CD4-positive, alpha-beta T cell (primary cell): Measurements from ENCODE around the gene HTR2A. TPM values are rescaled to one million over a fixed set of nuclear protein-coding genes. Genes with fewer than 3 reads are reported as not detected.

ENCODE experiments used
- ATAC-seq: fragments of 200-7000 bp; cut with Tn5 transposase; one replicate; pipeline ENCODE4 v1.10.0; 2022; ENCODE audit warnings: mild to moderate bottlenecking; ENCODE audit not compliant: poor library complexity
- CTCF ChIA-PET: fragments of 350-600 bp; sonication (Branson Sonifier 250); formaldehyde crosslinking; loops from one replicate; lab custom pipeline; 2021; ENCODE audit warnings: antibody characterized with exemption, inconsistent platforms; lab: Charles Lee
- POLR2A ChIA-PET: fragments of 350-600 bp; sonication (Branson Sonifier 250); formaldehyde crosslinking; loops from one replicate; lab custom pipeline; 2021; ENCODE audit warnings: antibody characterized with exemption, inconsistent platforms; lab: Charles Lee
- DNase-seq, 14 experiments: peaks; one replicate each; pipeline ENCODE4 v3.0.0-alpha.2; 2013 to 2020; ENCODE audit warnings: mixed read lengths in 2 of 14
- H3K27ac ChIP-seq, 2 donors: one replicate each; pipeline versions ENCODE4 v1.5.1 to v1.7.0; 2013; ENCODE audit warnings: low read length in 2 of 2, low read depth in 1 of 2, mild to moderate bottlenecking in 1 of 2
- H3K27me3 ChIP-seq, 2 experiments: 1 replicate in 1 of 2; 2 replicates in 1 of 2; pipeline versions ENCODE4 v1.6.1 to v1.7.0; 2013; ENCODE audit warnings: low read length in 2 of 2, control low read depth in 1 of 2, mild to moderate bottlenecking in 1 of 2, moderate library complexity in 1 of 2; ENCODE audit not compliant: insufficient read depth in 2 of 2, control insufficient read depth in 1 of 2
- H3K36me3 ChIP-seq: one replicate; pipeline ENCODE4 v1.6.1; 2013; ENCODE audit warnings: low read length, control low read depth; ENCODE audit not compliant: insufficient read depth
- H3K4me1 ChIP-seq: one replicate; pipeline ENCODE4 v1.6.1; 2013; ENCODE audit warnings: low read length, control low read depth; ENCODE audit not compliant: insufficient read depth
- H3K4me3 ChIP-seq: one replicate; pipeline ENCODE4 v1.5.1; 2013; ENCODE audit warnings: mild to moderate bottlenecking, low read length, moderate library complexity
- H3K9me3 ChIP-seq, 2 experiments: 1 replicate in 1 of 2; 2 replicates in 1 of 2; pipeline versions ENCODE4 v1.6.1 to v1.7.0; 2013; ENCODE audit warnings: low read length in 2 of 2, mild to moderate bottlenecking in 2 of 2, control low read depth in 1 of 2, moderate library complexity in 1 of 2; ENCODE audit not compliant: control insufficient read depth in 1 of 2, insufficient read depth in 1 of 2
- H3K27ac Mint-ChIP-seq: one replicate; pipeline ENCODE4 v1.8.0; 2020; ENCODE audit warnings: mixed read lengths
- H3K27me3 Mint-ChIP-seq: one replicate; pipeline ENCODE4 v1.8.0; 2021; ENCODE audit warnings: mixed read lengths
- H3K36me3 Mint-ChIP-seq: one replicate; pipeline ENCODE4 v1.8.0; 2021; ENCODE audit warnings: low read depth, mixed read lengths
- H3K4me1 Mint-ChIP-seq: one replicate; pipeline ENCODE4 v1.8.0; 2021; ENCODE audit warnings: low read depth, mixed read lengths
- H3K4me3 Mint-ChIP-seq: one replicate; pipeline ENCODE4 v1.8.0; 2020; ENCODE audit warnings: mild to moderate bottlenecking, mixed read lengths
- H3K9me3 Mint-ChIP-seq: one replicate; pipeline ENCODE4 v1.8.0; 2020; ENCODE audit warnings: mixed read lengths
- CTCF ChIP-seq: fragments of 200-600 bp; IDR thresholded peaks from one replicate; pipeline ENCODE4 v1.8.0; 2022; ENCODE audit warnings: antibody characterized with exemption, mild to moderate bottlenecking
- intact Hi-C, 2 experiments: fragments of 100-400 bp; cut with DNase I in 1 of 2; cut with micrococcal nuclease in 1 of 2; formaldehyde crosslinking; loops; one replicate each; pipeline versions ENCODE4 v1.15.1 to v1.9.0; 2023 to 2025; cut with DNase I, micrococcal nuclease
- total RNA-seq, 174 experiments: library from RNA in 2 of 174; stranded (reverse) in 2 of 174; gene quantifications; one replicate each; pipeline ENCODE4 v1.2.3 and lab custom pipeline; 2021 to 2026

The HTR2A gene
- total RNA-seq, 2 experiments from 2014 or later: not detected

DNA sequence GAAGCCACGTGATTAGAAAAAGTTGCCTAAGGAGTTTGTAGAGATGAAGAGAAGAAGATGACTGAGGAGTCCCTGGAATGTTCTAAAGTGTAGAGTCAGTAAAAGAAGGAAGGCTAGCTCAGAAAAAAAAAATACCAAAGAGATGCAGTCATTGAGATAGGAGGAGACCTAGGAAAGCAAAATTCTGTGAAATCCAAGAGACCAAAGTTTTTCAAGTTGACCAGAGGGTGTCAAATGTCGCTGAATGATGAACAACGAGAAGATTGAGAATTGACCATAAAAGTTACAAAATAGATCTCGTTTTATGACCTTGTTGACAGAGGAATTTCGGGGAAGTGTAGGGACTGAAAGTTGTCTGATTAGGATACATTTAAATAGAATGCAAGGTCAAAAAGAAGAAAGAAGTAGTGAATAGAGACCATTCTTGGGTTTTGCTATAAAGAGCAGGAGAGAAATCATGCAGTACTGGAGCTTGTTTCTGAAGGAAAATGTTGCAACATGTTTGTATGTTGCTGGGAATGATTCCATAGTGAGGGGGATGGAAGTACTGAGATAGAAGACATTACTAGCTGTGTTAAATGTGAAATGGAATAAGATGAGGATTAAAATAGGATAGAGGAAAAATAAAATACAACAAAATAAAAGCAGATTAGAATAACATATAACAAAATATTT lies 30.2 kb upstream of the HTR2A start:
- Mint-ChIP-seq H3K27ac (no peak overlapping the region), H3K9me3 (no peaks in the 10 kb centered on the region), H3K4me3 (no peak overlapping the region), H3K36me3 (no peaks in the 10 kb centered on the region), H3K27me3 (peaks cover 32% of the 10 kb centered on the region), H3K4me1 (no peaks in the 10 kb centered on the region)
- Histone ChIP-seq H3K4me3 (no peak overlapping the region), H3K9me3 (no peaks in the 10 kb centered on the region), H3K27ac (no peak overlapping the region), H3K4me1 (no peaks in the 10 kb centered on the region), H3K36me3 (no peaks in the 10 kb centered on the region), H3K27me3 (peaks cover 0 to 6% of the 10 kb centered on the region in 2 experiments)
- TF ChIP-seq CTCF: no peak
- CTCF ChIA-PET: no interaction called here
- intact Hi-C loops: no loop called here
- POLR2A ChIA-PET: no interaction called here
- ATAC-seq (no peak), DNase-seq (no peak)

DNA sequence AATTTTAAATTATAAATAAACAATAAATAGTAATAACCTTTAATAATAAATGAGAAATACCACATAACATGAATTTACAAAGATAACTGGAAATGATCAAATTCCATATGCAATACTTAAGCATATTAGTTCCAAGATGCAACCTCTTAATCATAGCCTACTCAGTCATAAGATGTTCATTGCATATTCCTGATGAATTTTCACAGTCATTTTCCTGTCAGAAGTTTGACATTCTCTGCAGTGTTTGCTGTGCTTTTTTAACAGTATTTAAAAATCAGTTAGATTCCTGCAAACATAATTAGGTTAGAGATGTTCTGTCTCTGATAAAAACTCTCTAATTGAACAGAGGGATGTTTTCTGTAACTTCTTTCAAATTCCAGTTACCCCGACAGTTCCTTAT lies 28.6 kb upstream of the HTR2A start:
- Mint-ChIP-seq H3K4me1 (no peaks in the 10 kb centered on the region), H3K27ac (no peak overlapping the region), H3K36me3 (no peaks in the 10 kb centered on the region), H3K9me3 (no peaks in the 10 kb centered on the region), H3K27me3 (peaks cover 20% of the 10 kb centered on the region), H3K4me3 (no peak overlapping the region)
- DNase-seq (no peak), ATAC-seq (no peak)
- Histone ChIP-seq H3K4me3 (no peak overlapping the region), H3K27ac (no peak overlapping the region), H3K27me3 (peaks cover 0 to 6% of the 10 kb centered on the region in 2 experiments), H3K36me3 (no peaks in the 10 kb centered on the region), H3K4me1 (no peaks in the 10 kb centered on the region), H3K9me3 (peaks cover 0 to 5% of the 10 kb centered on the region in 2 experiments)
- intact Hi-C loops: no loop called here
- POLR2A ChIA-PET: no interaction called here
- no peak for TF ChIP-seq CTCF
- CTCF ChIA-PET: no interaction called here

- no peaks in the 10 kb centered on the region for H3K9me3 ChIP-seq
- ATAC-seq (no peak), DNase-seq (no peak)
- POLR2A ChIA-PET: no interaction called here
- peaks cover 2% of the 10 kb centered on the region for H3K9me3 Mint-ChIP-seq
- no peak for TF ChIP-seq CTCF
- H3K27ac Mint-ChIP-seq: no peak overlapping the region
- intact Hi-C loops: no loop called here
- CTCF ChIA-PET: no interaction called here
- H3K36me3 ChIP-seq: no peaks in the 10 kb centered on the region
- H3K4me1 Mint-ChIP-seq: no peaks in the 10 kb centered on the region
- H3K27me3 ChIP-seq: peaks cover 0 to 9% of the 10 kb centered on the region in 2 experiments
- H3K4me1 ChIP-seq: no peaks in the 10 kb centered on the region
- H3K36me3 Mint-ChIP-seq: no peaks in the 10 kb centered on the region
- H3K4me3 ChIP-seq: no peak overlapping the region
- H3K27me3 Mint-ChIP-seq: peaks cover 27% of the 10 kb centered on the region
- H3K27ac ChIP-seq: no peak overlapping the region
- no peak overlapping the region for H3K4me3 Mint-ChIP-seq
Observed at GRCh38 chr13:46914341-46914740, 17.5 kb upstream of the HTR2A start.
